SKM-1 (cell line): ENCODE data around the gene DROSHA.
A peak's percentile ranks its signal among the peaks of the same experiment; 100 is the strongest.
"Not testable (repeated sequence)": the region's sequence is repeated elsewhere in the genome, so short reads cannot be mapped to it uniquely, and the experiment has no call there.

Experiments used
- DNase-seq: peaks from one replicate; lab custom pipeline; 2025; ENCODE audit not compliant: unreplicated experiment; lab: John Stamatoyannopoulos, UW

The DROSHA gene

GRCh38 chr5:31383734-31384133 lies 148.2 kb downstream of the DROSHA start:
- no peak for DNase-seq

- DNase-seq, result no peak
Observed at GRCh38 chr5:31382051-31382878, 149.6 kb downstream of the DROSHA start.

GRCh38 chr5:31381299-31381698 lies 150.6 kb downstream of the DROSHA start:
- no peak for DNase-seq

- no peak for DNase-seq
Observed at GRCh38 chr5:31380049-31380448, 151.8 kb downstream of the DROSHA start.

GRCh38 chr5:31378838-31379237 lies 153.1 kb downstream of the DROSHA start:
- DNase-seq, result peak; percentile 5

- DNase-seq, result no peak
Observed at GRCh38 chr5:31378136-31378535, 153.8 kb downstream of the DROSHA start.

GRCh38 chr5:31377274-31377946 lies 154.5 kb downstream of the DROSHA start:
- no peak for DNase-seq

- DNase-seq, result no peak
Observed at GRCh38 chr5:31375999-31376720, 155.7 kb downstream of the DROSHA start.

- DNase-seq, result no peak
Observed at GRCh38 chr5:31372124-31372523, 159.8 kb downstream of the DROSHA start.

- DNase-seq, result no peak
Observed at GRCh38 chr5:31366941-31367340, 165.0 kb downstream of the DROSHA start.

GRCh38 chr5:31365776-31366175 lies 166.1 kb downstream of the DROSHA start:
- no peak for DNase-seq

- DNase-seq, result no peak
Observed at GRCh38 chr5:31364881-31365636, 166.8 kb downstream of the DROSHA start.

GRCh38 chr5:31362931-31363568 lies 168.8 kb downstream of the DROSHA start:
- DNase-seq, result no peak

GRCh38 chr5:31362529-31362900 lies 169.4 kb downstream of the DROSHA start:
- no peak for DNase-seq

GRCh38 chr5:31361704-31362528 lies 170.0 kb downstream of the DROSHA start:
- DNase-seq, result not testable (repeated sequence)

GRCh38 chr5:31361234-31361633 lies 170.7 kb downstream of the DROSHA start:
- DNase-seq, result no peak

- no peak for DNase-seq
Observed at GRCh38 chr5:31359839-31360238, 172.1 kb downstream of the DROSHA start.

- DNase-seq, result no peak
Observed at GRCh38 chr5:31357038-31357437, 174.9 kb downstream of the DROSHA start.

- DNase-seq, result no peak
Observed at GRCh38 chr5:31355337-31355736, 176.6 kb downstream of the DROSHA start.
